CD4-positive, alpha-beta T cell treated with Interleukin-2 at 100 ng/mL for 4 hours (primary cell): Measurements from ENCODE around the gene PDCD2L.

Experiments used
- DNase-seq: peaks from one replicate; pipeline ENCODE4 v3.0.0-alpha.2; 2020; ENCODE audit warnings: low spot score

The PDCD2L gene

GRCh38 chr19:34471906-34472700 lies 67.9 kb downstream of the PDCD2L start:
- DNase-seq: no peak

- no peak for DNase-seq
Observed at GRCh38 chr19:34474233-34474989, 70.2 kb downstream of the PDCD2L start.

- DNase-seq: peak; percentile 26
Observed at GRCh38 chr19:34475026-34475974, 71.1 kb downstream of the PDCD2L start.
